Suprapubic skin (tissue), 4 donors: Measurements from ENCODE around the gene TSPAN12. TPM values are rescaled to one million over a fixed set of nuclear protein-coding genes. Genes with fewer than 3 reads are reported as not detected.

Source experiments
- DNase-seq, 2 donors: peaks; one replicate each; pipeline ENCODE4 v3.0.0-alpha.2; 2019; ENCODE audit warnings: low spot score in 2 of 2
- H3K27ac ChIP-seq: fragments of 200-600 bp; sonication (generic); one replicate; pipeline ENCODE4 v1.5.1; 2019
- H3K27me3 ChIP-seq: fragments of 200-600 bp; sonication (generic); one replicate; pipeline ENCODE4 v1.5.1; 2019
- H3K36me3 ChIP-seq: fragments of 200-600 bp; sonication (generic); one replicate; pipeline ENCODE4 v1.5.1; 2019
- H3K4me1 ChIP-seq: fragments of 200-600 bp; sonication (generic); one replicate; pipeline ENCODE4 v1.5.1; 2019
- H3K4me3 ChIP-seq: fragments of 200-600 bp; sonication (generic); one replicate; pipeline ENCODE4 v1.5.1; 2019; ENCODE audit warnings: mild to moderate bottlenecking
- H3K9me3 ChIP-seq: fragments of 200-600 bp; sonication (generic); one replicate; pipeline ENCODE4 v1.5.1; 2019
- EP300 ChIP-seq: sonication (generic); formaldehyde crosslinking; IDR thresholded peaks from one replicate; pipeline ENCODE4 v1.6.1; 2017; ENCODE audit warnings: antibody characterized with exemption
- POLR2A ChIP-seq, 2 donors: fragments of 450-650 bp; IDR thresholded peaks; one replicate each; pipeline ENCODE4 v1.6.1; 2017; ENCODE audit warnings: antibody characterized with exemption in 2 of 2, mild to moderate bottlenecking in 2 of 2, moderate library complexity in 2 of 2
- POLR2AphosphoS5 ChIP-seq, 3 donors: sonication (generic); formaldehyde crosslinking; IDR thresholded peaks; one replicate each; pipeline ENCODE4 v1.6.1; 2017; ENCODE audit warnings: antibody characterized with exemption in 3 of 3
- WGBS: methylation state at CpG from one replicate; pipeline ENCODE4 v1.1.5; 2018; 5-methylcytosine and 5-hydroxymethylcytosine counted together
- total RNA-seq, 4 donors: library from RNA; depleted of rRNA; stranded (reverse); fragments of >200 nt; gene quantifications; one replicate each; pipeline ENCODE4 v1.1.0, GENCODE V29; 2016
- TF ChIP-seq, protein P1 (sequence below), 2 donors: fragments of 200-600 bp in 1 of 2; fragments of 450-650 bp in 1 of 2; sonication (generic) in 1 of 2; IDR thresholded peaks; one replicate each; pipeline ENCODE4 v1.5.1; 2016 to 2019; ENCODE audit warnings: antibody characterized with exemption in 2 of 2, mild to moderate bottlenecking in 1 of 2, moderate library complexity in 1 of 2

Gene TSPAN12
- total RNA-seq, 4 donors from 2014 or later: 1.7 to 3.4 (median 2.1) TPM

DNA sequence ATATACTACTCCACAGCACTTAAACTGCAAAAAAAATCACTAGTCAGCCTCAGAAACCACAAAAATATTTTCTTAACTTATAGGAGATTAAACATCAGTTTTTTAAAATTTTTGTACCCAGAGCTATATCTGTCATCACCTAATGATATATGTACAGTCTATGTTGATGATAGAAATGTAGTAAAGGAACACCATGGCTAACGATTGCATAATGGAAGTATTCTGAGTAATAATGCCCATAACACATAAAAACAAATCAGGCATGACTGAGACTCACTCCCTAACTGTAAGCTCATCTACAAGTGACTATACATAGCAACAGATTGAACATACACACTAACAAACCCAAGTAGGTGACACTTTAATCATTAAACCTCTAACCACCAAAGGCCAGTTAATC lies 51.3 kb downstream of the TSPAN12 start:
- WGBS: 59% methylated on average over 1 of the region's 1 CpG
- H3K9me3 ChIP-seq: no peaks in the 10 kb centered on the region
- no peak overlapping the region for H3K4me3 ChIP-seq
- TF ChIP-seq POLR2AphosphoS5 (IDR thresholded peaks at IDR 0.05): no peak
- no peak for TF ChIP-seq EP300
- TF ChIP-seq POLR2A (IDR thresholded peaks at IDR 0.05): no peak
- TF ChIP-seq, protein P1, sequence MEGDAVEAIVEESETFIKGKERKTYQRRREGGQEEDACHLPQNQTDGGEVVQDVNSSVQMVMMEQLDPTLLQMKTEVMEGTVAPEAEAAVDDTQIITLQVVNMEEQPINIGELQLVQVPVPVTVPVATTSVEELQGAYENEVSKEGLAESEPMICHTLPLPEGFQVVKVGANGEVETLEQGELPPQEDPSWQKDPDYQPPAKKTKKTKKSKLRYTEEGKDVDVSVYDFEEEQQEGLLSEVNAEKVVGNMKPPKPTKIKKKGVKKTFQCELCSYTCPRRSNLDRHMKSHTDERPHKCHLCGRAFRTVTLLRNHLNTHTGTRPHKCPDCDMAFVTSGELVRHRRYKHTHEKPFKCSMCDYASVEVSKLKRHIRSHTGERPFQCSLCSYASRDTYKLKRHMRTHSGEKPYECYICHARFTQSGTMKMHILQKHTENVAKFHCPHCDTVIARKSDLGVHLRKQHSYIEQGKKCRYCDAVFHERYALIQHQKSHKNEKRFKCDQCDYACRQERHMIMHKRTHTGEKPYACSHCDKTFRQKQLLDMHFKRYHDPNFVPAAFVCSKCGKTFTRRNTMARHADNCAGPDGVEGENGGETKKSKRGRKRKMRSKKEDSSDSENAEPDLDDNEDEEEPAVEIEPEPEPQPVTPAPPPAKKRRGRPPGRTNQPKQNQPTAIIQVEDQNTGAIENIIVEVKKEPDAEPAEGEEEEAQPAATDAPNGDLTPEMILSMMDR (IDR thresholded peaks at IDR 0.05): no peak
- DNase-seq: no peak
- no peak overlapping the region for H3K27ac ChIP-seq
- no peaks in the 10 kb centered on the region for H3K36me3 ChIP-seq
- peaks cover 2% of the 10 kb centered on the region for H3K4me1 ChIP-seq
- H3K27me3 ChIP-seq: no peaks in the 10 kb centered on the region

DNA sequence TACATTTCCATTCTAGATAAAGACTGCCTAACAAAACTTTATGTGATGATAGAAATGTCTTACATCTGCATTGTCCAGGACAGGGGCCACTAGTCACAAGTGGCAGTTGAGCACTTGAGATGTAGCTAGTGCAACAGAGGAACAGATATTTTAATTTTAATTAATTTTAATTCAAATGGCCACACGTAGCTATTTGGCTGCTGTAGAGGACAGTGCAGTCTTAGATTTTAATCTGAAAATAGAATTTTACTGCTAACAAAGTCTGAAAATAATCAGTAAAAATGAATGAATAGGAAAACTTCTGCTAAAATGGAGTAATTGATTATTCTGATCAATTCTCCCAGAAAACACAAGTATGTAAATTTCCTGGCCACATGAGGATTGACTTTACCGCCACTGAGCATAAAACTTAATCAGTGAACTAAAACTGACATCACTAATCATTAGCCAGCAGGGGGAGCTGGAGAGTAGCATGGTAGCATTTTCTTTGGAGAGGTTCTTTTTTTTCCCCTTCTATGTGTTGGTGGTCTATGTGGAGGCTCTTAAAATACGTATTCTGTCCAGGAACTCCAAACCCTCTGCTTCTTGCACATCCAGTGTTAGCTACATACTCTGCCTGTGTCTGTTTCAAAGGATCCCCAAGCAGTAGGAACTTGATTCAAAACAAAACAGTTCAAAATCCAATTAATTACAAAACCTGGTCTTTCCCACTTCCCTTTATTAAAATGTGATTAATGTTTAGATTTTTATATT lies 52.1 kb downstream of the TSPAN12 start:
- WGBS: 24% methylated on average over 3 of the region's 3 CpGs
- no peak overlapping the region for H3K27ac ChIP-seq

DNA sequence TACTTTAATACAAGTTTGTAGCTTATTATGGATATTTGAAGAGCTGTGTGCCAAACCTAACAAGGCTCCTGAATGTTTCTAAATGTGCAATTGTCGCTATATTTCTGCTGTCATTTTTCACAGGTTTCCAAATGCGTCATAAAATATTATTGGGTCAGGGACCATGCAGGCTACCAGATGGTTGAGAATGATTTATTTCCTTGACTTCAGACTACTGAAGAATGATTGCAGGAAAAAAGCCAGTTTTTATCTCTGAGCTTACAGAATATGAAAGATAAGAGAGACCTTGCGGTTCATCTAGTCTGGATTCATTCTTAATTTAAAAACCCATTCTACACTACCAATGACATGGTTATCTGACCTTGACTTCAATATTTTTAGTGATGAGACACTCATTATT lies 55.2 kb downstream of the TSPAN12 start:
- Histone ChIP-seq H3K27ac (no peak overlapping the region), H3K9me3 (no peaks in the 10 kb centered on the region), H3K4me3 (no peak overlapping the region), H3K36me3 (no peaks in the 10 kb centered on the region), H3K27me3 (no peaks in the 10 kb centered on the region), H3K4me1 (peaks cover 2% of the 10 kb centered on the region)
- no peak for DNase-seq
- 92% methylated on average over 3 of the region's 3 CpGs for WGBS
- TF ChIP-seq POLR2AphosphoS5 (IDR thresholded peaks at IDR 0.05): no peak
- TF ChIP-seq EP300: no peak
- no peak for TF ChIP-seq POLR2A (IDR thresholded peaks at IDR 0.05)
- TF ChIP-seq, protein P1 (IDR thresholded peaks at IDR 0.05): no peak

More for the DNA sequence above, 52.1 kb downstream of the TSPAN12 start:
- DNase-seq: no peak
- TF ChIP-seq, protein P1 (IDR thresholded peaks at IDR 0.05): peak; percentile 23 to 71
- TF ChIP-seq POLR2AphosphoS5 (IDR thresholded peaks at IDR 0.05): no peak
- Histone ChIP-seq H3K27me3 (no peaks in the 10 kb centered on the region), H3K36me3 (no peaks in the 10 kb centered on the region), H3K9me3 (no peaks in the 10 kb centered on the region), H3K4me3 (no peak overlapping the region), H3K4me1 (peaks cover 2% of the 10 kb centered on the region)

DNA sequence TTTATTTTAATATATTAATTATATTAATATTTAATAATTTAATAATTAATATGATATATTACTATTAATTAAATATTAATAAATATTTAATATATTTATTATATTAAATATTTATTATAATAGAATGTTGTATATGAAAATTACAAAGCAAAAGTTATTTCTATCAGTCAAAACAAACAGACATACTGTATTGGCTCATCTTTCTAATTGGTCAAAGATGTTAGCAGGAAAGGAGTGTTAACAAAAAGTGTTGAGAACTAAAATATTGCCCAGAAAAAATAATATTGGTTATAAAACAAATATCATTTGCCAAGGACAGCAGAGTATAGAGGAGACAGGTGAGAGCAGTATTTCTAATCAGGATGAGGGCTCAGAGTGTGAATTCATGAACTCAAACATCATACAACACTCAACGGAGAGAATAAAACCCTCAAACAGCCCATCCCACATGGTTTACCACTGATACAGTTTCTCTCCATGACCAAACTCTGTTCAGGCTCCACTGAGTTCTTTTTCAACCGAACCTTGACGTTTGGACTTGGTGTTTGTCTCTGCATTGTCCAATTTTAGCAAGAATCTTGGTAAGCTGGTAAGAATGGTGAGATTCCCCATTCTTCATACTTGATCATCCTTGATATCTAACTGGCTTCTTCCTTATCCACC lies 58.0 kb downstream of the TSPAN12 start:
- H3K27ac ChIP-seq: no peak overlapping the region
- WGBS: 89% methylated on average over 3 of the region's 3 CpGs
- DNase-seq: no peak
- no peaks in the 10 kb centered on the region for H3K4me1 ChIP-seq
- H3K4me3 ChIP-seq: no peak overlapping the region
- TF ChIP-seq POLR2AphosphoS5 (IDR thresholded peaks at IDR 0.05) (no peak), POLR2A (IDR thresholded peaks at IDR 0.05) (no peak), EP300 (no peak)
- TF ChIP-seq, protein P1 (IDR thresholded peaks at IDR 0.05): no peak
- H3K36me3 ChIP-seq: no peaks in the 10 kb centered on the region
- H3K9me3 ChIP-seq: no peaks in the 10 kb centered on the region
- no peaks in the 10 kb centered on the region for H3K27me3 ChIP-seq

DNA sequence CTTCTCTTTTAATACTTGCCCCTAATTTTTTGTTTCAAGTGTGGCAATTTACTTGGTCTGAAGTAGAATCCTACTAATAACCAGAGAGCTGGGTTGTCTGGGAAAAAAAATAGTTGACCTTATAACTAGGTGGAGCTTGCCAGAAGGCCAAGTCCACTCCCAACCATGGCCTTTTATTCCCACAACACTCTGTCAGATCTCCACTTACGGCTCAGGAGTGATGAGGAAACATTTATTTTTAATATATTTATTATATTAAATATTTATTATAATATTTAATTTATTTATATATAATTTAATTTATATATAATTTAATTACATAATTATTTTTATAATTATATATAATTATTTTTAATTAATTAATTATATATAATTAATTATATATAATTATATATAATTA lies 58.8 kb downstream of the TSPAN12 start:
- no peak for TF ChIP-seq POLR2A (IDR thresholded peaks at IDR 0.05)
- no peak for TF ChIP-seq EP300

More for the DNA sequence above, 58.8 kb downstream of the TSPAN12 start:
- WGBS: 96% methylated on average over 1 of the region's 1 CpG
- Histone ChIP-seq H3K4me3 (no peak overlapping the region), H3K27ac (no peak overlapping the region), H3K9me3 (no peaks in the 10 kb centered on the region), H3K27me3 (no peaks in the 10 kb centered on the region), H3K36me3 (no peaks in the 10 kb centered on the region), H3K4me1 (no peaks in the 10 kb centered on the region)
- no peak for DNase-seq
